Iris pigment epithelial cell (primary cell): ENCODE data around the gene DOCK1.

Source experiments
- DNase-seq: peaks from one replicate; pipeline ENCODE4 v3.0.0-alpha.2; 2011; ENCODE audit warnings: low read depth

DOCK1 gene

GRCh38 chr10:126955396-126955795, 50.2 kb downstream of the DOCK1 start:
- DNase-seq: no peak

GRCh38 chr10:126955934-126956711, 50.9 kb downstream of the DOCK1 start:
- no peak for DNase-seq

- DNase-seq: no peak
Observed at GRCh38 chr10:126956712-126957108, 51.5 kb downstream of the DOCK1 start.

GRCh38 chr10:126957111-126957510, 51.9 kb downstream of the DOCK1 start:
- no peak for DNase-seq

GRCh38 chr10:126959431-126959830, 54.2 kb downstream of the DOCK1 start:
- DNase-seq: no peak

GRCh38 chr10:126959906-126960685, 54.9 kb downstream of the DOCK1 start:
- DNase-seq: no peak

GRCh38 chr10:126963354-126963753, 58.1 kb downstream of the DOCK1 start:
- DNase-seq: no peak

GRCh38 chr10:126964190-126964589, 59.0 kb downstream of the DOCK1 start:
- DNase-seq: no peak

GRCh38 chr10:126966938-126967337, 61.7 kb downstream of the DOCK1 start:
- no peak for DNase-seq

- DNase-seq: peak; percentile 19
Observed at GRCh38 chr10:126969310-126969709, 64.1 kb downstream of the DOCK1 start.

- peak; percentile 96 for DNase-seq
Observed at GRCh38 chr10:126972635-126973414, 67.6 kb downstream of the DOCK1 start.

- DNase-seq: no peak
Observed at GRCh38 chr10:126975221-126975620, 70.0 kb downstream of the DOCK1 start.

- no peak for DNase-seq
Observed at GRCh38 chr10:126977216-126977615, 72.0 kb downstream of the DOCK1 start.

- no peak for DNase-seq
Observed at GRCh38 chr10:126979311-126979710, 74.1 kb downstream of the DOCK1 start.

- DNase-seq: no peak
Observed at GRCh38 chr10:126993208-126993607, 88.0 kb downstream of the DOCK1 start.

GRCh38 chr10:126997801-126998590, 92.8 kb downstream of the DOCK1 start:
- DNase-seq: no peak

- DNase-seq: no peak
Observed at GRCh38 chr10:127000598-127000997, 95.4 kb downstream of the DOCK1 start.

GRCh38 chr10:127003032-127003685, 97.9 kb downstream of the DOCK1 start:
- no peak for DNase-seq

- no peak for DNase-seq
Observed at GRCh38 chr10:127006453-127006852, 101.2 kb downstream of the DOCK1 start.

GRCh38 chr10:127009366-127009765, 104.1 kb downstream of the DOCK1 start:
- DNase-seq: no peak

GRCh38 chr10:127011174-127011573, 105.9 kb downstream of the DOCK1 start:
- DNase-seq: no peak
